Adrenal gland (tissue), 5 donors: ENCODE results near the gene PPY.

ENCODE experiments used
- CTCF ChIP-seq, 6 experiments: fragments of 450-650 bp in 4 of 6; fragments of 200-600 bp in 2 of 6; sonication (generic) in 1 of 6; IDR thresholded peaks; 1 replicate in 5 of 6; 2 replicates in 1 of 6; pipeline versions ENCODE4 v1.5.1 to v1.8.0; 2016 to 2021; ENCODE audit warnings: antibody characterized with exemption in 6 of 6, mild to moderate bottlenecking in 2 of 6, moderate library complexity in 1 of 6
- POLR2A ChIP-seq, 2 donors: fragments of 450-650 bp; IDR thresholded peaks; one replicate each; pipeline ENCODE4 v1.6.1; 2017; ENCODE audit warnings: antibody characterized with exemption in 2 of 2, mild to moderate bottlenecking in 2 of 2, moderate library complexity in 1 of 2
- donor health status: DM: no; HTN: no; CAD: no.

DNA sequence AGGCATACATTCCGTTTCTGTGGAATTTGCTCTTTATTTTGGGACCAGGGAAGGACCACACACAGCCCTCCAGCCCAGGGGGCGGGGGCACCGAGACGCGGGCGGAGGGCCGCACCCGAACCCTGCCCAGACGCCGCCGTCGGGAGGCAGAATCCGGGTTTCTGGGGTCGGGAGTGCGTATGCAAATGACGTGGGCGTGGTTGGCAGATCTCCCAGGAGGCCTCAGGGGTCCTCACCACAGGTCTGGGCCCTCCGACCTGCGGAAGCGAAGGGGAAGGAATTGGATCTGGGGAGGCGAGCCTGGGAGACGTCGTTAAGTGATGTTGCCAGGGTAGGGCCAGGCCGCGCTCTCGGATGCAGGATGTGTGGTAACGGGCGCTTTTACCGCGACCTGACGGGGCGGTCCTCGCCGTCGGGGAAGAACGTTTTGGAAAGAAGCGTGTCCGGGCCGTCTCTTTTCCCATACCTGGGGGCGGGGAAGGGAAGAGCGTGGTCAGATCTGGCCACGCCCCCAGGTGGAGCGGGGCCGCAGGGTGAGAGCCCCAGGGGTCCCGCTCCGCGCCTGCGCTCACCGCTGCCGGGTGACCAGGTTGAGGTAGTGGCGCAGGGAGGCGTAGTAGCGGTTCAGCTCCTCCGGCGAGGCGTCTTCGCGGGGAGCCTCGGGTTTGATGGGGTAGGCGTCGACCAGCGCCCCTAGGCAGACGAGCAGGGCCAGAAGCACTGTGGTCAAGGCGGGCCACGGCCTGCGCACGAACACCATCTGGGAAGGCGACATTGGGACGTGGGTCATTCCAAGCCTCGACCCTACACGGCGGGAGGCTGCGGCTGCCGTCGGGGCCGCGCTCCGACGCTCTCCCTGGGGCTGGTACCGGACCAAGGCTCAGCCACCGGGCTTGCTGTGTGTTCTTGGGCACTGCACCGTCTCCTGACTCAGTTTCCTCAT, 10.7 kb upstream of the PPY start:
- TF ChIP-seq CTCF (IDR thresholded peaks at IDR 0.05): no peak
- no peak for TF ChIP-seq POLR2A (IDR thresholded peaks at IDR 0.05)
